Astrocyte of the spinal cord (primary cell): ENCODE measurements around the gene SH3YL1.

Source experiments
- DNase-seq: peaks from one replicate; pipeline ENCODE4 v3.0.0; 2011; ENCODE audit warnings: low read depth, low spot score
- H3K4me3 ChIP-seq: 2 replicates; pipeline ENCODE4 v1.5.1; 2011; ENCODE audit warnings: low read depth, mild to moderate bottlenecking, low read length, moderate library complexity
- in situ Hi-C: cut with HindIII; loops from 2 replicates; pipeline ENCODE4 v1.10.0; 2017; ENCODE audit warnings: low sequenced_read_pairs
- TF ChIP-seq, protein P1 (sequence below): IDR thresholded peaks from 2 replicates; pipeline ENCODE4 v1.5.1; 2012; ENCODE audit warnings: low read depth, mild to moderate bottlenecking, low read length, inconsistent platforms

Gene SH3YL1

DNA sequence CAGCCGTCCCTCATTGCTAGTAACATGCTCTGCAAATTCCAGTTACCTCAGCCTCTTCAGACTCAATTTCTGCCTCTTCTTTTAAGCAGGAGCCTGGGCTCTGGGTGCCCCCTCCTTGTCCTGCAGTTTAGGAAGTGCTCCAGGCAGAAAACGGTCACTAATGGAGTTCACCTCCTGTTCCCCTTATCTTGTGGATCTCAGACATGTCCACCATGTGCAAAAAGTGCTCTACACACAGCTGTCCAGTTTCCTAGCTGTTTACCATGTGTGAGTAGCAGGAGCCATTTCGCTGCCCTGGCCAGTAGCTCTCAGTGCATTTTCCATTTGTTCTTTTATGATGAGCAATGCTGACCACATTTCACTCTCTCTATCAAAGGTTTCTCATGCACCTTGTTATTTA, 4.9 kb downstream of the SH3YL1 start:
- in situ Hi-C loops: no loop called here
- DNase-seq: no peak
- H3K4me3 ChIP-seq: no peak overlapping the region
- TF ChIP-seq, protein P1, sequence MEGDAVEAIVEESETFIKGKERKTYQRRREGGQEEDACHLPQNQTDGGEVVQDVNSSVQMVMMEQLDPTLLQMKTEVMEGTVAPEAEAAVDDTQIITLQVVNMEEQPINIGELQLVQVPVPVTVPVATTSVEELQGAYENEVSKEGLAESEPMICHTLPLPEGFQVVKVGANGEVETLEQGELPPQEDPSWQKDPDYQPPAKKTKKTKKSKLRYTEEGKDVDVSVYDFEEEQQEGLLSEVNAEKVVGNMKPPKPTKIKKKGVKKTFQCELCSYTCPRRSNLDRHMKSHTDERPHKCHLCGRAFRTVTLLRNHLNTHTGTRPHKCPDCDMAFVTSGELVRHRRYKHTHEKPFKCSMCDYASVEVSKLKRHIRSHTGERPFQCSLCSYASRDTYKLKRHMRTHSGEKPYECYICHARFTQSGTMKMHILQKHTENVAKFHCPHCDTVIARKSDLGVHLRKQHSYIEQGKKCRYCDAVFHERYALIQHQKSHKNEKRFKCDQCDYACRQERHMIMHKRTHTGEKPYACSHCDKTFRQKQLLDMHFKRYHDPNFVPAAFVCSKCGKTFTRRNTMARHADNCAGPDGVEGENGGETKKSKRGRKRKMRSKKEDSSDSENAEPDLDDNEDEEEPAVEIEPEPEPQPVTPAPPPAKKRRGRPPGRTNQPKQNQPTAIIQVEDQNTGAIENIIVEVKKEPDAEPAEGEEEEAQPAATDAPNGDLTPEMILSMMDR: no peak

DNA sequence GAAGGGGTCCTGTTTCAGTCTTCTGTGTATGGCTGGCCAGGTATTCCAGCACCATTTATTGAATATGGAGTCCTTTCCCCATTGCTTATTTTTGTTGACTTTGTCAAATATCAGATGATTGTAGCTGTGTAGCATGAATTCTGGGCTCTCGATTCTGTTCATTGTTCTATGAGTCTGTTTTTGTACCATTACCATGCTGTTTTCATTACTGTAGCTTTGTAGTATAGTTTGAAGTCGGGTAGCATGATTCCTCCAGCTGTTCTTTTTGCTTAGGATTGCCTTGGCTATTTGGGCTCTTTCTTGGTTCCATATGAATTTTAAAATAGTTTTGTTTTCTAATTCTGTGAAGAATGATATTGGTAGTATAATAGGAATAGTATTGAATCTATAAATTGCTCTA, 6.0 kb downstream of the SH3YL1 start:
- in situ Hi-C loops: no loop called here
- no peak overlapping the region for H3K4me3 ChIP-seq
- TF ChIP-seq, protein P1: no peak
- DNase-seq: no peak

- H3K4me3 ChIP-seq: no peak overlapping the region
- TF ChIP-seq, protein P1: no peak
- no peak for DNase-seq
- in situ Hi-C loops: no loop called here
Observed at GRCh38 chr2:257429-257828, 6.4 kb downstream of the SH3YL1 start.

- no peak overlapping the region for H3K4me3 ChIP-seq
- TF ChIP-seq, protein P1: no peak
- no peak for DNase-seq
- in situ Hi-C loops: no loop called here
Observed at GRCh38 chr2:256094-256493, 7.7 kb downstream of the SH3YL1 start.

DNA sequence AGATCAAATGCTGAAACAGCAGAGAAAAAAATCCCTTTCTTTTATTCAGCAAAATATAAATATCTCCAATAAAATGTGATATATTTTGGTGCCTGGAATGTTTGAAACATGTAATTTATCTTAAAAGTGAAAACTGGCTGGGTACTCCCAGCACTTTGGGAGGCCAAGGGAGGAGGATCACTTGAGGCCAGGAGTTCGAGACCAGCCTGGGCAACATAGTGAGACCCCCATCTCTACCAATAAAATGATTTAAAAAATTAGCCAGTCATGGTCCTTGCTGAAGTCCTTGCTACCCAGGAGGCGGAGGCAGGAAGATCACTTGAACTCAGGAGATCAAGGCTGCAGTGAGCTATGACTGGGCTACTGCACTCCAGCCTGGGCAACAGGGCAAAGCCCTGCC, 8.6 kb downstream of the SH3YL1 start:
- TF ChIP-seq, protein P1: no peak
- no peak for DNase-seq
- in situ Hi-C loops: no loop called here
- no peak overlapping the region for H3K4me3 ChIP-seq

GRCh38 chr2:254241-254640, 9.6 kb downstream of the SH3YL1 start:
- TF ChIP-seq, protein P1: no peak
- H3K4me3 ChIP-seq: no peak overlapping the region
- in situ Hi-C loops: no loop called here
- no peak for DNase-seq

DNA sequence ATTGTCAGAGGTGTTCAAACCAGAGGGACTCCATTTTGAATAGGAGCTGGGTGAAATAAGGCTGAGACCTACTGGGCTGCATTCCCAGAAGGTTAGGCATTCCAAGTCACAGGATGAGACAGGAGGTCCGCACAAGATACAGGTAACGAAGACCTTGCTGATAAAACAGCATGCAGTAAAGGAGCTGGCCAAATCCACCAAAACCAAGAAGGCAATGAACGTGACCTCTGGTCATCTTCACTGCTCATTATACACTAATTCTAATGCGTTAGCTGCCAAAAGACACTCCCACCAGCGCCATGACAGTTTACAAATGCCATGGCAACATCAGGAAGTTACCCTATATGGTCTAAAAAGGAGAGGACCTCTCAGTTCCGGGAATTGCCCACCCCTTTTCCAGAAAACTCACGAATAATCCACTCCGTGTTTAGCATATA, 10.6 kb downstream of the SH3YL1 start:
- H3K4me3 ChIP-seq: no peak overlapping the region
- in situ Hi-C loops: no loop called here
- DNase-seq: no peak
- TF ChIP-seq, protein P1: no peak
